ENCODE measurements around the gene ZNF804A.

DNA sequence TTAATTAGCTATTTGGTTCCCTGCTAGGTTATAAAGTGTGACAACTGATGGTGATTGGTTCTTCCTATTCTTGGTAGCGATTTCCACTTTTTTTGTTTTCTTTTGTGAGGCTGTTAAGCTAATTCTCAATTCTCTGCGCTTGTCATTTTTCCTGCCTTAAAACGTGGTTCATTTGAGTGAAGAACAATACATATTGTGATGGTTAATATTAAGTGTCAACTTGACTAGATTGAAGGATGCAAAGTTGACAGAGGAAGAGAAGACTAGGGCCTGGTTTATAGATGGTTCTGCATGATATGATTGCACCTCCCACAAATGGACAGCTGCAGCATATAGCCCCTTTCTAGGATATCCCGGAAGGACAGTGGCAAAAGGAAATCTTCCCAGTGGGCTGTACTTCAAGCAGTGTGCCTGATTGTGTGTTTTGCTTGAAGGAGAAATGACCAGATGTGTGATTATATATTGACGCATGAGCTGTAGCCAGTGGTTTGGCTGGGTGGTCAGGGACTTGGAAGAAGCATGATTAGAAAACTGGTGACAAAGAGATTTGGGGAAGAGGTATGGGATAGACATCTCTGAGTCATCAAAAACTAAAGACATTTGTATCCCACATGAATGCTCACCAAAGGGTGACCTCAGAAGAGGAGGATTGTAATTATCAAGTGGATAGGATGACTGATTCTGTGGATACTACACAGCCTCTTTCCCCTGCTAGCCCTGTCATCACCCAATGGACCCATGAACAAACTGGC is 39.4 kb upstream of the ZNF804A start:
- TF ChIP-seq CTCF (IDR thresholded peaks at IDR 0.05), result no peak
- no peak for TF ChIP-seq POLR2A (IDR thresholded peaks at IDR 0.05)
- no peak for TF ChIP-seq EP300 (IDR thresholded peaks at IDR 0.05)
